OCI-LY7 (cell line): Measurements from ENCODE around the gene BMP8B. TPM values are rescaled to one million over a fixed set of nuclear protein-coding genes. Genes with fewer than 3 reads are reported as not detected.

ENCODE experiments used
- BruUV-seq: library from RNA; stranded (reverse); fragments of 400-500 nt; replicated peaks from 2 replicates; lab custom pipeline; 2021; lab: Mats Ljungman, UMichigan
- CTCF ChIA-PET: fragments of 300-600 bp; sonication (Branson Sonifier 250); formaldehyde crosslinking; loops from one replicate; lab custom pipeline; 2022; ENCODE audit warnings: antibody characterized with exemption; ENCODE audit not compliant: unreplicated experiment; lab: Charles Lee
- POLR2A ChIA-PET: fragments of 300-600 bp; sonication (Branson Sonifier 250); formaldehyde crosslinking; loops from one replicate; lab custom pipeline; 2022; ENCODE audit warnings: antibody characterized with exemption; lab: Charles Lee
- DNase-seq: peaks from one replicate; pipeline ENCODE4 v3.0.0-alpha.2; 2015; ENCODE audit warnings: low spot score
- H2AFZ ChIP-seq: fragments of 200-600 bp; sonication (generic), shearing (Covaris generic); 2 replicates; pipeline ENCODE4 v1.6.1; 2014; ENCODE audit warnings: mild to moderate bottlenecking, antibody characterized with exemption, low read length, moderate library complexity
- H3K27ac ChIP-seq: fragments of 200-600 bp; sonication (generic); 2 replicates; pipeline ENCODE4 v1.5.1; 2014; ENCODE audit warnings: mixed run types, low read depth, mild to moderate bottlenecking, moderate library complexity, low read length, inconsistent platforms; ENCODE audit not compliant: poor library complexity, severe bottlenecking
- H3K36me3 ChIP-seq: fragments of 200-600 bp; sonication (generic); 2 replicates; pipeline ENCODE4 v1.6.1; 2014; ENCODE audit warnings: mild to moderate bottlenecking, antibody characterized with exemption, low read length, moderate library complexity, mixed read lengths; ENCODE audit not compliant: insufficient read depth
- H3K4me1 ChIP-seq: fragments of 200-600 bp; sonication (generic); 2 replicates; pipeline ENCODE4 v1.5.1; 2014; ENCODE audit warnings: mild to moderate bottlenecking, low read length; ENCODE audit not compliant: insufficient read depth, poor library complexity, severe bottlenecking
- H3K4me2 ChIP-seq: fragments of 200-600 bp; sonication (generic); 2 replicates; pipeline ENCODE4 v1.6.1; 2014; ENCODE audit warnings: mild to moderate bottlenecking, low read length
- H3K4me3 ChIP-seq: fragments of 200-600 bp; sonication (generic); 2 replicates; pipeline ENCODE4 v1.5.1; 2014; ENCODE audit warnings: mild to moderate bottlenecking, low read depth, low read length; ENCODE audit not compliant: poor library complexity, severe bottlenecking
- H3K79me2 ChIP-seq: fragments of 200-600 bp; sonication (generic); 2 replicates; pipeline ENCODE4 v1.6.1; 2016; ENCODE audit warnings: low read depth, mild to moderate bottlenecking, low read length, moderate library complexity, mixed read lengths; ENCODE audit not compliant: insufficient read depth
- H3K9me2 ChIP-seq: fragments of 200-600 bp; sonication (generic); 2 replicates; pipeline ENCODE4 v1.6.1; 2016; ENCODE audit warnings: mild to moderate bottlenecking, low read length, mixed read lengths; ENCODE audit not compliant: insufficient read depth
- H3K9me3 ChIP-seq: fragments of 200-600 bp; sonication (generic); 2 replicates; pipeline ENCODE4 v1.6.1; 2014; ENCODE audit warnings: mild to moderate bottlenecking, mixed run types, low read length, mixed read lengths
- H4K20me1 ChIP-seq: fragments of 200-600 bp; sonication (generic); 2 replicates; pipeline ENCODE4 v1.6.1; 2014; ENCODE audit warnings: mild to moderate bottlenecking, antibody characterized with exemption, low read length, moderate library complexity, mixed read lengths; ENCODE audit not compliant: insufficient read depth
- CTCF ChIP-seq: fragments of 200-600 bp; sonication (generic); conservative IDR thresholded peaks from 2 replicates; pipeline ENCODE4 v1.5.1; 2014; ENCODE audit warnings: mild to moderate bottlenecking, antibody characterized with exemption, low read length, moderate library complexity, mixed read lengths
- EZH2phosphoT487 ChIP-seq: fragments of 200-600 bp; sonication (generic); IDR thresholded peaks from 2 replicates; pipeline ENCODE4 v1.6.1; 2018; ENCODE audit warnings: low read depth, borderline replicate concordance, mild to moderate bottlenecking, mixed run types, antibody characterized with exemption, low read length, moderate library complexity, mixed read lengths
- intact Hi-C: fragments of 100-400 bp; cut with micrococcal nuclease; formaldehyde crosslinking; loops from one replicate; pipeline ENCODE4 v1.10.0; 2022; ENCODE audit not compliant: unreplicated experiment
- total RNA-seq, 2 experiments: library from RNA; depleted of rRNA in 1 of 2; stranded (reverse); fragments of >200 nt in 1 of 2; shearing (Covaris generic) in 1 of 2; gene quantifications; 2 replicates each; pipeline ENCODE4 v1.2.3, GENCODE V29; 2014 to 2022

BMP8B gene
- total RNA-seq, 2 experiments from 2014 or later: 0.34 TPM; not detected in 1

DNA sequence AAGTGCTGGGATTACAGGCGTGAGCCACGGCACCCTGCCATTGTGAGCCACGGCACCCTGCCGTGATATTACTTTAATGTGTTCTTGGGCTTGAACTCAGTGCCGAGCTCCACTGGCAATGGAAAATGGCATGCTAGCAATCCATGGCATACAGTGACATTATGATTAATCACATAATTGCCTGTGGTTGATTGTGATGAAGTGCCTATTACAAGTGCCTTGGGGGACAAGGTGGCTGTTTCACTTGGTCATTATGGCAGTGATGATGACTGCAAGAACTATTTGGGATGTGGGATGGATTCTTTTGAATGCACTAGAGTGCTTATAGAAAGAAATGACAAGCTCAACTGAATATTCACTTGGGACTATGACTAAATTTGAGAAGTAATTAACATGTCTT lies 75.1 kb downstream of the BMP8B start:
- POLR2A ChIA-PET: interaction anchor here (0.6 kb wide), 1 partner anchor 102 kb away, joined by 3 read pairs; no protein-coding TSS in a partner anchor
- no peaks in the 10 kb centered on the region for H3K9me2 ChIP-seq
- H3K36me3 ChIP-seq: no peaks in the 10 kb centered on the region
- H3K9me3 ChIP-seq: no peaks in the 10 kb centered on the region
- no peak overlapping the region for H3K27ac ChIP-seq
- no peak overlapping the region for H3K4me2 ChIP-seq
- no peaks in the 10 kb centered on the region for H4K20me1 ChIP-seq
- H3K79me2 ChIP-seq: no peaks in the 10 kb centered on the region
- no peaks in the 10 kb centered on the region for H3K4me1 ChIP-seq
- no TSS peak for BruUV-seq
- CTCF ChIA-PET: no interaction called here
- no peak for DNase-seq
- H3K4me3 ChIP-seq: no peak overlapping the region
- no peak overlapping the region for H2AFZ ChIP-seq
- intact Hi-C loops: no loop called here
- no peak for TF ChIP-seq CTCF
- TF ChIP-seq EZH2phosphoT487: no peak

- H4K20me1 ChIP-seq: no peaks in the 10 kb centered on the region
- no peak for TF ChIP-seq EZH2phosphoT487
- TF ChIP-seq CTCF: no peak
Observed at GRCh38 chr1:39711966-39712340, 76.7 kb downstream of the BMP8B start.

DNA sequence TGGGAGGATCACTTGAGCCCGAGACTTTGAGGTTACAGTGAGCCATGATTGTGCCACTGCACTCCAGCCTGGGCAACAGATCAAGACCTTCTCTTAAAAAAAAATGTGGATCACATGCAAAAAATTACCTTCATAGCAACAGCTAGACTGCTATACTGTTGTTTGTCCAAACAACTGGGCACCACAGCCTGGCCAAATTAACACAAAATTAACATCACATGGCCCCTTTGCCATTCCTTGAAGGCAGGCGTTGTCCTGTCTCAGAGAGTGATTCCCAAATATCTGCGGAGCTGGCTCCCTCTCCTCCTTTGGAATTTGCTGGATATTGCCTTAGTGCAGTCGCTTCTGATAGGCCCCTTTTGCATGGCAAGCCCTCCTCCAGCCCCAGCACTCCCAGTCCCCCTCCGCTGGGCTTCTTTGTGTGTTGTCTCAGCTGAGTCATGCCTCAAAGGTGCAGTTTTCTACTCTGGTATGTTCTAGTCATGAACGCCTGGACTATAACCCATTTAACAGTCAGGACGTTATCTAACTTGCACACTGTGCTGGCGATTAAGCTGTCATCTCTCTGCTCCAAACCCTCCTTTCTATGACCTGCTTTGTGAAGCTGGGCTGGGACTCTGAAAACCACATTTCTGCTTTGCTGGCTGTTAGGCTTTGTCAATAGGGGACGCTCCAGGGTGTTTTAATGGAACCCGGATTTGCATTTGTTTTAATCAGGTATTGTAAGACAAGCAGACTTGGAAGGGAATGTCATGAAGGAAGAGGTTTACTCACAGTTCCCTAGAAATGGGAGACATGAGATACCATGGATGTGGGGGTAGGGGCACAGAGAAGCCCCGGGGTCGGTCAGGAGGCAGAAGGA lies 77.3 kb downstream of the BMP8B start:
- no TSS peak for BruUV-seq
- ChIA-PET CTCF (no interaction called here), POLR2A (no interaction called here)
- Histone ChIP-seq H3K4me1 (no peaks in the 10 kb centered on the region), H4K20me1 (no peaks in the 10 kb centered on the region), H3K27ac (no peak overlapping the region), H2AFZ (no peak overlapping the region), H3K79me2 (no peaks in the 10 kb centered on the region), H3K4me3 (no peak overlapping the region), H3K9me3 (no peaks in the 10 kb centered on the region), H3K4me2 (no peak overlapping the region), H3K9me2 (no peaks in the 10 kb centered on the region), H3K36me3 (no peaks in the 10 kb centered on the region)
- DNase-seq: no peak
- intact Hi-C loops: no loop called here
- 0 out of 2 replicates have a peak, but pooled peaks have one; percentile 14 for TF ChIP-seq CTCF
- TF ChIP-seq EZH2phosphoT487: no peak

More at GRCh38 chr1:39711966-39712340, 76.7 kb downstream of the BMP8B start:
- Histone ChIP-seq H3K79me2 (no peaks in the 10 kb centered on the region), H3K4me2 (no peak overlapping the region), H3K9me3 (no peaks in the 10 kb centered on the region), H3K36me3 (no peaks in the 10 kb centered on the region), H2AFZ (no peak overlapping the region), H3K4me1 (no peaks in the 10 kb centered on the region), H3K9me2 (no peaks in the 10 kb centered on the region), H3K27ac (no peak overlapping the region), H3K4me3 (no peak overlapping the region)
- CTCF ChIA-PET: no interaction called here
- no TSS peak for BruUV-seq
- DNase-seq: no peak
- intact Hi-C loops: no loop called here
- POLR2A ChIA-PET: interaction anchor here (0.7 kb wide), 1 partner anchor 22 kb away, joined by 3 read pairs; no protein-coding TSS in a partner anchor
